Mammary epithelial cell (primary cell): ENCODE results near the gene CDH12.

Experiments used
- CTCF ChIP-seq, 2 donors: IDR thresholded peaks in 1 of 2; conservative IDR thresholded peaks in 1 of 2; 2 replicates each; pipeline ENCODE4 v1.5.1; 2011 to 2012; ENCODE audit warnings: inconsistent platforms in 2 of 2, low read length in 2 of 2, mild to moderate bottlenecking in 2 of 2, control low read depth in 1 of 2, low read depth in 1 of 2; ENCODE audit not compliant: insufficient read depth in 1 of 2; ENCODE audit errors: extremely low read depth in 1 of 2
- EZH2 ChIP-seq: IDR thresholded peaks from 2 replicates; pipeline ENCODE4 v1.6.1; 2012; ENCODE audit warnings: low read length, inconsistent platforms, borderline replicate concordance

- TF ChIP-seq CTCF (conservative IDR thresholded peaks at IDR 0.05 in 1 of 2, IDR thresholded peaks at IDR 0.05 in 1 of 2; ENCODE audit: extremely low read depth in 1 of 2, insufficient read depth in 1 of 2, low read depth in 1 of 2, low read length in 2 of 2), result no peak
- TF ChIP-seq EZH2, result no peak
Measured at GRCh38 chr5:22719842-22720241, 133.3 kb downstream of the CDH12 start.
